Fibroblast of skin of abdomen (primary cell): ENCODE data around the gene CDH23.

Source experiments
- DNase-seq: peaks from one replicate; pipeline ENCODE4 v3.0.0-alpha.2; 2013

CDH23 gene

GRCh38 chr10:71643904-71644303 is 247.2 kb downstream of the CDH23 start:
- no peak for DNase-seq

- DNase-seq = no peak
These were observed 247.8 kb downstream of the CDH23 start for GRCh38 chr10:71644307-71645180.

- no peak for DNase-seq
These were observed 248.5 kb downstream of the CDH23 start for GRCh38 chr10:71645185-71645584.

DNA sequence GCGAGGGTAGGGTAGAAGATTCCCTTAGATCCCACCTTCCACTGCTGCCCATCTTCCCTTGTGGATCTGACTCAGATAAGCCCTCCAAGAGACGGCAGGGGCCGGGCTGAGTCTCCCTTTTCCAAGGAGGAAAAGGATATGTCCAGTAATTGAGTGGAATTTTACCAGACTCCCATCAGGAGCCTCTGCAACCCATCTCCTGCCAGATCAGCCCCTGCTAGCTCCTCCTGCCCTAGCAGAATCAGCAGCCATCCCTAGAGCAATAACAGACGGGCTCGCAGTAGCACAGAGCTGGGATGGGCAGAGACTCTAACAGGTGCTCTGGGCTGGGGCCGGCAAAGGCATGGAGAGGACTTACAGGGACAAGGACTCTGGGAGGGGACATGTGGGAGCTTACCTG is 249.3 kb downstream of the CDH23 start:
- DNase-seq = no peak

GRCh38 chr10:71646592-71647292 is 250.0 kb downstream of the CDH23 start:
- DNase-seq = no peak

DNA sequence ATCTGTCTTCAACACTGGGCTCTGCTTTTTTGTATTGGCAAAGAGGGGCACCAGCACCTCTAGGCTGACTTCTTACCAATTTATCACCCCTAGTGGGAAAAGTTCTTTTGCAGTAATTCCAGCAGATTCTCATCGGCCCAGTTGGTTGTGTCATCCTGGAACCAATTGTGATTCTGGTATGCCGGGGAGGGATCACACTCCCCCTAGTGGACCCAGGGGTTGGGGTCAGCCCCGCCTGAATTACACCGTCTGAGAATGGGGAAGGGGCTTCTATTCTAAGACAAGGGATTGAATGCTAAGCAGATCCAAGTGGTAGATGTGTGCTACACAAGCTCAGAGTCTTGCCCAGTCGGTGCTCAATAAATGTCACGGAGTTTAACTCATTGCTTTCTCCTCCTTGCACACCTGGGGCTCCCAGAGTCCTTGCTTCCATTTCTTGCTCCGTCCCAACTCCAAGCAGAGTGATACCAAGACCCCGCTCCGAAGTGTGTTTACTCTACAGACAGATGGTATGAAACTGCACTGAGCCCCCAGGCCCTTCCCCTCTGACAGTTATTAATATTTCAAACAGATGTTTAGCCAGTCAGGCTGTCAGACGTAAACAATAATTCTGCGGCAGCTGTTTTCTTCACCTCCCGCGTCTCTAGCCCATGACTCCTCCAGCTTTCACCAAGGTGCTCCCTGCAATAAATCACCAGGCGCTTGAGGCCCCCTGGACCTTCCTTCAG is 251.0 kb downstream of the CDH23 start:
- no peak for DNase-seq

DNA sequence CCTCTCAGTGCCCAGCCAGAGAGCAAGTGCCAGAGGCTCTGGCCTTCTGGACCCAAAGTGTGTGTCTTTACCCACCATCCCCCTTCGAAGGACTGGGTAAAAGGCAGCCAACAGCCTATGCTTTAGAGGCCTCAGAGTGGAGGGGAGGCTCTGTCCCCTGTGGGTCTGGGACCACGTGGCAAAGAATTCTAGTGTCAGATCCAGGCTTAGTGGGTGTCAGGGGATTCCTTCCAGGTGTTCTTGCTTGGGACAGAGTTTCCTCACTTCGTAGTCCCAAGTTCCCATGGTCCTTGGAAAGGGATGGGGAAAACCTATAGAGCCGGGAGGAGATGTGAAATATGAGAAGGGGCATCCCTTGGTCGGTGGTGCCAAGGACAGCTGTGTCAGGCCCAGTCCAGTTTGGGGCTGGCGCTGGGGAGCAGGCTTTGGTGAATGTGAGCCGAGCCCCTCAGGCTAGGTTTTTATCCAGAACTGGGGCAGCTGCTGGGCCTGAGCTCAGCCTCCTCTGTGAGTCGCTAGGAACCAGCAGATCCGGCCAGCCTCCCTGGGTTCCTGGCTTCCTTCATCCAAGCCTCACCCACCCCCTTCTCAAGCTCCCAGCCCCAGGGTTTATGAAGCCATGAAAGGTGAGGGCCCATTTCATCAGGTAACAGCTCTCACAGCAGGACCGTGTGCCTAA is 251.7 kb downstream of the CDH23 start:
- DNase-seq = no peak

- no peak for DNase-seq
These were observed 252.2 kb downstream of the CDH23 start for GRCh38 chr10:71648933-71649320.

DNA sequence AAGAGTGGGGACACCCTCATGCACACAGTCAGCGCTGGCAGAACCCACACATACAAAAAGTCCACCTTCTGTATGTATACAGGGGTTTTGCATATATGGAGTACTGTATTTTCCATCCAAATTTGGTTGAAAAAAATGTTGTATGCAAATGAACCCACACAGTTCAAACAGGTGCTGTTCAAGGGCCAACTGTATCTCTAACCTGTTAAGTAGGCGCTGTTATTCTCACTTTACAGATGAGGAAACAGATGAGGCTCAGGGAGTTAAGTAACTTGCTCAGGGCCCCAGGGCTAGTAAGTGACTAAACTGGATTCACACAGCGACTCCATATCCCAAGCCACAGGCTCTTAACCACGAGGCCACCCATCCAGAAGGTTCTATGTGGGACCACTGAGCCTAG is 252.9 kb downstream of the CDH23 start:
- DNase-seq = no peak

DNA sequence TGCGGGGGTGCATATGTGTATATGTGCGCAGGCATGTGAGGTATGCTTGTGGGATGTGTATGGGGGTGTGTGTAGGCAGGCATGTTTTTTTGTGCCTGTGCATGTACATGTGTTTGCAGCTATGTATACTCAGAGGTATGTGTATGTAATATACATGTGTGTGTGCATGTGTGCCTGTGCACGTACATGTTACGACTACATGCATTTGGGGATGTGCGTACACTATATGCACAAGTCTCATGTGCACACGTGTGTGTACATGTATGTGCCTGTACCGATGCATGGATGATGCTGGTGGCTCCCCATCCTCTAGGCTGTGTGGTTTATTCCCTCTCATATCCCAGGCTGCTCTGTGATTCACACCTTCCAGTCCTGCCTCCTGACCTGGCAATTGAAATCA is 253.7 kb downstream of the CDH23 start:
- no peak for DNase-seq

DNA sequence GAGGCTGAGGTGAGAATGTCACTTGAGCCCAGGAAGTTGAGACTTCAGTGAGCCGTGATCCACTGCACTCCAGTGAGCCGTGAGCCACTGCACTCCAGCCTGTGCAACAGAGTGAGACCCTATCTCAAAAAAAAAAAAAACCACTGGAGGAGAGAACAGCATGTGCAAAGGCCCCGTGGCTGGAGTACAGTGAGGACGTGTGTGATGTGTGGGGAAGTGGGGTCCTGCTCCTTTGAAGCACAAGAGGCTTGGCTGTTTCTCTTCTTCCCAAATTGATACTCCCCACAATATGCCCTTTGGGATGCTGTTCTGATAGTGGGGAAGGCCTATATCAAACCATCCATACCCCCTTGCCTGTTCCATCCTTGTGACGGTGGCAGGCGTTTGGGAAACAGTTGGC is 254.7 kb downstream of the CDH23 start:
- no peak for DNase-seq

DNA sequence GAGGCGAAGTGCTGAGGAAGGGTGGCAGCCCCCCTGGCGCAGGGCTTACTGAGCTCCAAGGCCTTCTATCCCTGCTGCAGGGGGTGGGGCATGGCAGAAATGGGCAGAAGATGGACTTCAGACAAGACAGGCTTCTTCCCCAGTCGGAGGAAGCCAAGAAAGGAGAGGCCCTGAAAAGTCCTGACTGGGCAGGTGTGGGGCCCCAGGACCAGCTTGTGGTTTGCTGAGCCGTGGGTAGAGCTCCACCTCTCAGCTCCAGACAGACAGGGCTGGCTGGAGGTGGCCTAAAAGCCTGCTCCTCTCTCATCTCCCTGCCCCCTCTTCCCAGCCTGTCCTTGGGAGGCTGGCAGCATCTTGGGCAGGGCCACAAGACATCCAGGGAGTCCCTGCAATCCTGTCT is 255.2 kb downstream of the CDH23 start:
- no peak for DNase-seq

GRCh38 chr10:71653044-71653443 is 256.3 kb downstream of the CDH23 start:
- DNase-seq = no peak

DNA sequence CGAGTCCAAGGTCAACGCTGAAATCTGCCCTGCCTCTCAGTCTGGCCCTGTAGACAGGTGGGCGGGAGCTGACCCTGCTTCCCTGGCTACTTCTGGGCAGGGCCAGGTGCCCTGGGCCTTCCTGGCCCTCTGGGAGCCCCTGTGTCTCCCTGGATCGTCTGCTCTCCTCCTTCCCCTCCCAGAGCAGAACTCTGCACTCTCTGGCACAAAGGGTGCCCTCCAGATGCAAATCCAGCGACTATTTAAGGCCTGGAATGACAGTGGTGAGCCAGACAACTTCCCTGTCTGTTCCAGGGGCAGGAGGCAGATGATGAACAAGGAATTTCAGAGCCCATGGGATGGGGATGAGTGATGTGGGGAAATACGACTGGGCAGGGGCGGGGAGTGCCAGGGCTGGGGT is 259.5 kb downstream of the CDH23 start:
- no peak for DNase-seq

DNA sequence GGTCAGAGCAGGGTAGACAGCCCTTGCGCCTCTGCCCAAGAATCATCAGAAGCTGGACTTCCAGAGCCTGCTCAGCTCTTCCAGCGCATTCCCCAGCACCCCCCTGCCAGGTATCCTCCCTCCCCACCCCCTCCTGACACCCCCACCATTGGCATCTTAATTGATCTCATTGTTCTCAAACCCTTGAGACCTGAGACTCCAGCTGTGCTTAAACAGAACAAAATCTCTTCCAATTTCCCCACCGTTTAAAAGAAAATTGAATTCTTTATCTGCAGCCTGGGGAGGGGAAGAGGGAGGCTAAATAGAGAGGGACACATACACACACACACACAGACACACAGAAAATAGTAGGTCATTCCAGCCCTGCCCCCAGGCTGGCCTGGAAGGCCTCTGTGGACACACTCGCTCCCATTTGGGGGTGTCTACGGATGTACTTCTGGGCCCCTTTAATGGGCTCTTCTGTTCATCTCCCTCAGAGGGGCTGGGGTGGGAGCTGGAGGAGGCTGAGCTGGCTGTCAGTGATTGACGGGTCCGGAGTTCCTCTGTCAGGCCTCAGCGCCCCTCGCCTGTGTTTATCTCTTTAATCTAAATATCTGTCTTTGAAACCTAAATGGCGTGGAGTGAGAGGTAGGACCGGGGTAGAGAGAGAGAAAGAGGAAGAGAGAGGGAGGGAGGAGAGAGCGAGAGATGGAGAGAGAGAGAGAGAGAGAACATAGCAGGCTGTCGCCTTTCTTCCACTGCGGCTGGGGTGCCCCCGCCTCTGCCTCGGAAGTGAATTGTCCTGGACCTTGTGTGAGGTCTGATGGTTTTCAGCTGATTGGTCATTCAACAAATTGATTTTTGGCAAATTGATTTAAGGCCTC is 261.1 kb downstream of the CDH23 start:
- no peak for DNase-seq

GRCh38 chr10:71658467-71658745 is 261.7 kb downstream of the CDH23 start:
- DNase-seq = no peak

GRCh38 chr10:71659111-71659634 is 262.5 kb downstream of the CDH23 start:
- DNase-seq = no peak

- no peak for DNase-seq
These were observed 263.0 kb downstream of the CDH23 start for GRCh38 chr10:71659737-71660136.

GRCh38 chr10:71660313-71660712 is 263.6 kb downstream of the CDH23 start:
- no peak for DNase-seq

- no peak for DNase-seq
These were observed 264.4 kb downstream of the CDH23 start for GRCh38 chr10:71661060-71661622.

DNA sequence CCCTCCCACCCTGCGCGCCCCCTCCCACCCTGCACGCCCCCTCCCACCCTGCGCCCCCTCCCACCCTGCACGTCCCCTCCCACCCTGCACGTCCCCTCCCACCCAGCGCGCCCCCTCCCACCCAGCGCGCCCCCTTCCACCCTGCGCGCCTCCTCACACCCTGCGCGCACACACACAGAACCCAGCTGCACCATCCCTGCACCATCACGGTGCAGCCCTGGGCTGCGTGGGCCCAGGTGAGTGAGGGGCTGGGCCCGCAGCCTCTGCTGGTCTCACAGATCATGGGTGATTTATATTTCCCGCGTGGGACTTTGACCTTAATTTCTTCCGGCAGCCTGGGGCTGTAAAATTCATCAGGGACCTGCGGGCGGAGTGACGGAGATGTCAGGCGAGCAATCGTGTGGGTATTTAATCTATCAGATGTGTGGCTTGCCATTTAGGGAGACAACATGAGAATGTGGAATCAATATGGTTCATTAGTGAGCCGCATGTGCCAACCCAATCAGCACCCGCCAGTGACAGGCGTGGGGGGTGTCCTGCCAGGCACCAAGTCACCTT is 265.1 kb downstream of the CDH23 start:
- no peak for DNase-seq
